Tibial nerve (tissue), 4 donors: ENCODE measurements around the gene UNC45A. TPM values are rescaled to one million over a fixed set of nuclear protein-coding genes. Genes with fewer than 3 reads are reported as not detected.

Source experiments
- DNase-seq, 2 donors: peaks; one replicate each; pipeline ENCODE4 v3.0.0-alpha.2; 2019; ENCODE audit warnings: low spot score in 2 of 2
- H3K27ac ChIP-seq, 4 donors: fragments of 200-600 bp; sonication (generic) in 3 of 4; one replicate each; pipeline ENCODE4 v1.5.1; 2017 to 2019; ENCODE audit warnings: mild to moderate bottlenecking in 1 of 4
- H3K27me3 ChIP-seq, 2 donors: fragments of 200-600 bp; sonication (generic) in 1 of 2; one replicate each; pipeline versions ENCODE4 v1.5.1 to v1.6.0; 2017 to 2019
- H3K36me3 ChIP-seq, 3 donors: fragments of 200-600 bp; sonication (generic); one replicate each; pipeline ENCODE4 v1.5.1; 2018 to 2019
- H3K4me1 ChIP-seq, 4 donors: fragments of 200-600 bp; sonication (generic) in 3 of 4; one replicate each; pipeline ENCODE4 v1.5.1; 2017 to 2019
- H3K4me3 ChIP-seq, 4 donors: fragments of 200-600 bp; sonication (generic) in 3 of 4; one replicate each; pipeline ENCODE4 v1.5.1; 2017 to 2019; ENCODE audit warnings: mild to moderate bottlenecking in 1 of 4, moderate library complexity in 1 of 4
- H3K9me3 ChIP-seq, 4 donors: fragments of 200-600 bp; sonication (generic) in 3 of 4; one replicate each; pipeline ENCODE4 v1.5.1; 2017 to 2019
- CTCF ChIP-seq, 5 experiments: fragments of 200-600 bp in 3 of 5; fragments of 450-650 bp in 2 of 5; sonication (generic) in 3 of 5; IDR thresholded peaks; one replicate each; pipeline ENCODE4 v1.5.1; 2016 to 2019; ENCODE audit warnings: antibody characterized with exemption in 5 of 5, mild to moderate bottlenecking in 3 of 5, moderate library complexity in 2 of 5
- EP300 ChIP-seq, 2 donors: sonication (generic); formaldehyde crosslinking; IDR thresholded peaks; one replicate each; pipeline ENCODE4 v1.6.1; 2017; ENCODE audit warnings: antibody characterized with exemption in 2 of 2, mild to moderate bottlenecking in 1 of 2
- POLR2A ChIP-seq, 2 donors: fragments of 450-650 bp; IDR thresholded peaks; one replicate each; pipeline ENCODE4 v1.6.1; 2017; ENCODE audit warnings: antibody characterized with exemption in 2 of 2, mild to moderate bottlenecking in 2 of 2, moderate library complexity in 2 of 2
- WGBS, 2 donors: methylation state at CpG; one replicate each; pipeline ENCODE4 v1.1.5; 2018; 5-methylcytosine and 5-hydroxymethylcytosine counted together
- total RNA-seq, 4 donors: library from RNA; depleted of rRNA; stranded (reverse); fragments of >200 nt; gene quantifications; one replicate each; pipeline ENCODE4 v1.1.0, GENCODE V29; 2016

Gene UNC45A
- total RNA-seq, 4 donors from 2014 or later = 47.7 to 64.2 (median 58.4) TPM

GRCh38 chr15:90966262-90966661 lies 31.2 kb downstream of the UNC45A start:
- WGBS, 2 donors = 86 to 93% methylated on average over 9 of the region's 9 CpGs
- H3K4me3 ChIP-seq = no peak overlapping the region
- H3K4me1 ChIP-seq = no peaks in the 10 kb centered on the region
- DNase-seq = no peak
- H3K9me3 ChIP-seq = no peaks in the 10 kb centered on the region
- H3K36me3 ChIP-seq = peaks cover 0 to 62% (median 0%) of the 10 kb centered on the region in 3 donors
- H3K27ac ChIP-seq = no peak overlapping the region
- no peak for TF ChIP-seq POLR2A (IDR thresholded peaks at IDR 0.05)
- TF ChIP-seq CTCF (IDR thresholded peaks at IDR 0.05) = no peak
- TF ChIP-seq EP300 (IDR thresholded peaks at IDR 0.05) = no peak
- H3K27me3 ChIP-seq = no peaks in the 10 kb centered on the region

- TF ChIP-seq POLR2A (IDR thresholded peaks at IDR 0.05) (no peak), EP300 (IDR thresholded peaks at IDR 0.05) (no peak), CTCF (IDR thresholded peaks at IDR 0.05) (no peak)
- Histone ChIP-seq H3K27me3 (no peaks in the 10 kb centered on the region), H3K4me3 (no peak overlapping the region), H3K27ac (no peak overlapping the region), H3K36me3 (peaks cover 0 to 52% (median 0%) of the 10 kb centered on the region in 3 donors), H3K9me3 (no peaks in the 10 kb centered on the region), H3K4me1 (no peaks in the 10 kb centered on the region)
- 93 to 94% methylated on average over 5 of the region's 5 CpGs for WGBS, 2 donors
- no peak for DNase-seq
These were observed 32.1 kb downstream of the UNC45A start for GRCh38 chr15:90967206-90967605.

GRCh38 chr15:90968434-90968833 lies 33.3 kb downstream of the UNC45A start:
- TF ChIP-seq POLR2A (IDR thresholded peaks at IDR 0.05) = no peak
- TF ChIP-seq EP300 (IDR thresholded peaks at IDR 0.05) = no peak
- no peak for TF ChIP-seq CTCF (IDR thresholded peaks at IDR 0.05)
- WGBS, 2 donors = 88 to 89% methylated on average over 1 of the region's 1 CpG
- peaks cover 0 to 49% (median 0%) of the 10 kb centered on the region in 3 donors for H3K36me3 ChIP-seq
- H3K9me3 ChIP-seq = no peaks in the 10 kb centered on the region
- no peak overlapping the region for H3K27ac ChIP-seq
- no peaks in the 10 kb centered on the region for H3K27me3 ChIP-seq
- no peak overlapping the region for H3K4me3 ChIP-seq
- no peaks in the 10 kb centered on the region for H3K4me1 ChIP-seq
- no peak for DNase-seq

- WGBS, 2 donors = 96% methylated on average over 7 of the region's 7 CpGs
- TF ChIP-seq CTCF (IDR thresholded peaks at IDR 0.05) (no peak), EP300 (IDR thresholded peaks at IDR 0.05) (no peak), POLR2A (IDR thresholded peaks at IDR 0.05) (no peak)
- H3K9me3 ChIP-seq = no peaks in the 10 kb centered on the region
- no peaks in the 10 kb centered on the region for H3K27me3 ChIP-seq
- H3K27ac ChIP-seq = no peak overlapping the region
- H3K4me3 ChIP-seq = no peak overlapping the region
- H3K4me1 ChIP-seq = no peaks in the 10 kb centered on the region
- H3K36me3 ChIP-seq = peaks cover 0 to 54% (median 0%) of the 10 kb centered on the region in 3 donors
- no peak for DNase-seq
These were observed 35.2 kb downstream of the UNC45A start for GRCh38 chr15:90970274-90970673.

- TF ChIP-seq CTCF (IDR thresholded peaks at IDR 0.05) = no peak
- TF ChIP-seq EP300 (IDR thresholded peaks at IDR 0.05) = no peak
- TF ChIP-seq POLR2A (IDR thresholded peaks at IDR 0.05) = no peak
- no peak overlapping the region for H3K4me3 ChIP-seq
- H3K36me3 ChIP-seq = peaks cover 0 to 46% (median 0%) of the 10 kb centered on the region in 3 donors
- H3K27ac ChIP-seq = no peak overlapping the region
- no peaks in the 10 kb centered on the region for H3K9me3 ChIP-seq
- no peaks in the 10 kb centered on the region for H3K4me1 ChIP-seq
- no peaks in the 10 kb centered on the region for H3K27me3 ChIP-seq
- DNase-seq = no peak
- 87 to 96% methylated on average over 5 of the region's 5 CpGs for WGBS, 2 donors
These were observed 37.0 kb downstream of the UNC45A start for GRCh38 chr15:90972133-90972532.
